Psoas muscle (tissue), 8 donors: ENCODE results near the gene ELMOD1. TPM values are rescaled to one million over a fixed set of nuclear protein-coding genes. Genes with fewer than 3 reads are reported as not detected.
A peak's percentile ranks its signal among the peaks of the same experiment; 100 is the strongest.

Experiments used
- ATAC-seq, 4 donors: fragments of 200-7000 bp; cut with Tn5 transposase; one replicate each; pipeline ENCODE4 v1.9.1; 2020; ENCODE audit warnings: moderate library complexity in 3 of 4, mild to moderate bottlenecking in 2 of 4
- DNase-seq, 2 donors: peaks; one replicate each; pipeline ENCODE4 v3.0.0-alpha.2; 2020
- H3K27ac ChIP-seq: fragments of 200-600 bp; one replicate; pipeline ENCODE4 v1.8.0; 2022
- H3K27me3 ChIP-seq, 3 donors: fragments of 200-600 bp in 1 of 3; one replicate each; pipeline versions ENCODE4 v1.6.1 to v1.8.0; 2013 to 2022; ENCODE audit warnings: low read length in 2 of 3, mild to moderate bottlenecking in 2 of 3, moderate library complexity in 1 of 3; ENCODE audit not compliant: insufficient read depth in 3 of 3
- H3K36me3 ChIP-seq, 2 donors: fragments of 200-600 bp in 1 of 2; one replicate each; pipeline versions ENCODE4 v1.6.1 to v1.8.0; 2013 to 2022; ENCODE audit warnings: low read depth in 1 of 2, mild to moderate bottlenecking in 1 of 2, moderate library complexity in 1 of 2; ENCODE audit not compliant: insufficient read depth in 1 of 2
- H3K4me1 ChIP-seq: fragments of 200-600 bp; one replicate; pipeline ENCODE4 v1.8.0; 2022
- H3K4me3 ChIP-seq: fragments of 200-600 bp; one replicate; pipeline ENCODE4 v1.8.0; 2022; ENCODE audit warnings: mild to moderate bottlenecking
- H3K9me3 ChIP-seq: fragments of 200-600 bp; one replicate; pipeline ENCODE4 v1.8.0; 2022
- WGBS, 3 donors: extraction: QIAGEN DNeasy Blood & Tissue Kit; methylation state at CpG; one replicate each; pipeline versions ENCODE4 v1.1.6 to v1.1.7; 2013; 5-methylcytosine and 5-hydroxymethylcytosine counted together
- intact Hi-C, 2 donors: fragments of 100-400 bp; cut with DNase I; formaldehyde crosslinking; loops; one replicate each; pipeline versions ENCODE4 v1.11.0 to v1.14.2; 2022
- long read RNA-seq, 2 donors: library from polyadenylated mRNA; unstranded; transcript quantifications; one replicate each; pipeline ENCODE4 v2.0.0, GENCODE V29; 2021
- polyA plus RNA-seq, 3 donors: library from polyadenylated mRNA; stranded (reverse); fragments of 200-250 nt; gene quantifications; one replicate each; pipeline ENCODE4 v1.2.3, GENCODE V29; 2013
- total RNA-seq, 4 donors: library from RNA; stranded (reverse); fragmentation: NEBNext Ultra II Directional in 2 of 4; extraction: Animal tissue kit (Norgen Biotek cat#: 25700) in 2 of 4; gene quantifications; one replicate each; pipeline versions ENCODE4 v1.2.1 to v1.2.4, GENCODE V29; 2021 to 2023
- TF ChIP-seq, protein P1 (sequence below): fragments of 200-600 bp; IDR thresholded peaks from one replicate; pipeline ENCODE4 v1.8.0; 2022; ENCODE audit warnings: antibody characterized with exemption
- donor health status: healthy with polysubstance abuse.
- donor health status: DM: no; HTN: no; CAD: no; lungs with moderate emphysema.
- donor health status: Bipolar disorder and iron deficiency.
- donor health status: healthy.
- donor health status: DM: yes; HTN: yes; CAD: no.
- donor health status: DM: no; HTN: no; CAD: no.
- donor health status: DM: no; HTN: no; CAD: no.
- donor health status: DM: yes; HTN: yes; CAD: no.

Gene ELMOD1
- total RNA-seq (1 to 10 TPM in 3 of 4 donors, under 1 TPM in 1; 0.90 to 4.7 (median 2.0) TPM), polyA plus RNA-seq (1 to 10 TPM in 2 of 3 donors, under 1 TPM in 1; 0.17 to 2.4 (median 1.4) TPM)
- long read RNA-seq, donor 1, result 0 reads
- long read RNA-seq, donor 2, result 0 reads

DNA sequence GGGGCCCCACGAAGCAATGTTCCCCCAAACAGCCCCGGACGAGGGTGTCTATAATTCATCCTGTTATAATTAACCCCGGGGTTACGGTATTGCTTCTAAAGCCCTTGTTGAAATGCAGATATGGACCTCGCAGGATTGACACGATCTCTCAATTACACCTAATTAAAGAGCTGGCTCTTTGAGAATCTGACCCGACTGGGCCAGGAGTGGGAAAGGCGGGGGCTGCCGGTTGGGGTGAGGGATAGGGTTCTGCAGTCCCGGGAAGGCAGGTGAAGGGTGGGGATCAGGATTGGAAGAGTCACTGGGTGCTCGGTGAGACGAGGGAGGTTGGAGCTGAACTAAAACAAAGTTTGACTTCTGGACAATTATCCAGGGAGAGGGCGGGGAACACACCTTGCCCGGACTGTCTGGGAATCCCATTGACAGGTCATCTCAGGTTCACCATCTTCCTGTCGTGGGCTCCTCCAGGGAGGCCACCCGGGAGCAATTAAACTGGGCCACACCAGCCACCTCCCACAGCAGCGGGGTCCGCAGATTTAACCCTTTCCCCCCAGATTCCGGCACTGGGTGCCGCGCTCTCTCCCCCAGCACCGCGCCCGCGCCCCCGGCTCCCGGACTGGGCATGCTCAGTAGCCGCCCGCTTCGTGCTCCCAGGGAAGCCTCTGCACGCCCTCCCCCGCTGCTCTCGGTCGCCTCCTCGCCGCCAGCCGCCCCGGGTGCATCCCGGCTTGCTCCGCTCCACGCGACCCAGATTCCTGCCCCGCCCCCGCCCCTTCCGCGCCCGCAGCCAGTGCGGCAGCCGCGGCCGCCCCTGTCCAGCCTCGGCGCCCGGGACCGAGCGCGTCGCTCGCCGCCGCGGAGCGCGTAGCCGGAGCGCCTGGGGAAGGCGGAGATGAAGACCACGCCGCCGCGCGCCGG lies at the start of gene ELMOD1:
TSS of gene ELMOD1 (plus strand) at position 688 of the 918 bp plus-strand sequence. CDS start 27,043 bp downstream, outside the sequence.
- 0 to 1% (median 1%) methylated on average over 41 to 74 of the region's 74 CpGs for WGBS, 3 donors
- DNase-seq (peak; percentile 64 to 84), ATAC-seq (peak; percentile 83 to 95 (median 89))
- no peaks in the 10 kb centered on the region for H3K36me3 ChIP-seq
- no peaks in the 10 kb centered on the region for H3K9me3 ChIP-seq
- intact Hi-C loops, result no loop called here
- H3K4me3 ChIP-seq, result peak within 1 kb of the TSS; percentile 89
- TF ChIP-seq, protein P1, sequence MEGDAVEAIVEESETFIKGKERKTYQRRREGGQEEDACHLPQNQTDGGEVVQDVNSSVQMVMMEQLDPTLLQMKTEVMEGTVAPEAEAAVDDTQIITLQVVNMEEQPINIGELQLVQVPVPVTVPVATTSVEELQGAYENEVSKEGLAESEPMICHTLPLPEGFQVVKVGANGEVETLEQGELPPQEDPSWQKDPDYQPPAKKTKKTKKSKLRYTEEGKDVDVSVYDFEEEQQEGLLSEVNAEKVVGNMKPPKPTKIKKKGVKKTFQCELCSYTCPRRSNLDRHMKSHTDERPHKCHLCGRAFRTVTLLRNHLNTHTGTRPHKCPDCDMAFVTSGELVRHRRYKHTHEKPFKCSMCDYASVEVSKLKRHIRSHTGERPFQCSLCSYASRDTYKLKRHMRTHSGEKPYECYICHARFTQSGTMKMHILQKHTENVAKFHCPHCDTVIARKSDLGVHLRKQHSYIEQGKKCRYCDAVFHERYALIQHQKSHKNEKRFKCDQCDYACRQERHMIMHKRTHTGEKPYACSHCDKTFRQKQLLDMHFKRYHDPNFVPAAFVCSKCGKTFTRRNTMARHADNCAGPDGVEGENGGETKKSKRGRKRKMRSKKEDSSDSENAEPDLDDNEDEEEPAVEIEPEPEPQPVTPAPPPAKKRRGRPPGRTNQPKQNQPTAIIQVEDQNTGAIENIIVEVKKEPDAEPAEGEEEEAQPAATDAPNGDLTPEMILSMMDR, result peak; percentile 28
- no peaks in the 10 kb centered on the region for H3K4me1 ChIP-seq
- H3K27ac ChIP-seq, result no peak within 1 kb of the TSS
- peaks cover 0 to 5% (median 3%) of the 10 kb centered on the region in 3 donors for H3K27me3 ChIP-seq

DNA sequence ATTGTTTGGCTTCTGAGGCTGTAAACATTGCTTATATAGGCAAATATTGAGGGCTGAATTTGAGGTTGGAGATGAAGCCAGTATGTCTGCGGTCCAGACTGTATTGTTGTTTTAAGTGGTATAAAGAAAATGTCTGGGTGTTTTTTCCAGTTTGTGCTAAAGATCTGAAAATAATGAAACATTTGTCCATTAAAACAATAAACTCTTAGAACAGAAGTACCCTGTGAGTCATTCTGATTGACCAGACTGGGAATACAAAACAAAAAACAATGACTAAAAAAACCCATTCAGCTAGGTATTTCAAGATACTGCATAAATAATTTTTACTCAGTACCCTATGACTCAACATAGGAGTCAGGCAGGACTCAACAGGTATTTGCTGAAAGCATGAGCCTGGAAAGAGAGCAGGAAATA lies 45.8 kb upstream of the ELMOD1 start:
- DNase-seq (no peak), ATAC-seq (no peak)
- no peaks in the 10 kb centered on the region for H3K4me1 ChIP-seq
- intact Hi-C loops, result no loop called here
- no peaks in the 10 kb centered on the region for H3K27me3 ChIP-seq
- no peak overlapping the region for H3K4me3 ChIP-seq
- peaks cover 0 to 41% of the 10 kb centered on the region in 2 donors for H3K36me3 ChIP-seq
- TF ChIP-seq, protein P1, result no peak
- 92 to 97% (median 97%) methylated on average over 1 of the region's 1 CpG for WGBS, 3 donors
- no peak overlapping the region for H3K27ac ChIP-seq
- H3K9me3 ChIP-seq, result no peaks in the 10 kb centered on the region

DNA sequence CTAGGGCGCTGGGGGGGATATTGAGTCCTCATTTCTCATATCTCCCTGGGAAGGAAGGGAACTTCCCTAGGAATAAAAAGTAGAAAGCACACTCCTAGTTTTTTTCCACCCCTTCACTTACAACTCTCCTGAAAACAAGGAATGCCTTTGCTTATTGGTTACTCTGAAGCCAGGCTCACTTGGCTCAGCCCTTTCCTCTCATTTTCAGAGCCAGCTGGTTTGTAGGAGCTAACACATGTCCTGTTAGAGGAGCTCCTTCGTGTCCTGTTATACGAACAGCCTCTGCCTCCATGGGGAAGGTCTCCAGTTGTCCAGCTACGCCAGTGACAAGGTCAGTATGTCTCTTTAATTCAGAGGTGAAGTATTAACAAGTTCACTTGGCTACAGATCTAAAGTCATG lies 43.0 kb upstream of the ELMOD1 start:
- ATAC-seq (no peak), DNase-seq (no peak)
- WGBS, 3 donors, result 79 to 82% (median 81%) methylated on average over 4 of the region's 4 CpGs
- Histone ChIP-seq H3K36me3 (peaks cover 0 to 58% of the 10 kb centered on the region in 2 donors), H3K27ac (no peak overlapping the region), H3K27me3 (no peaks in the 10 kb centered on the region), H3K9me3 (no peaks in the 10 kb centered on the region), H3K4me3 (no peak overlapping the region), H3K4me1 (no peaks in the 10 kb centered on the region)
- intact Hi-C loops, result no loop called here
- TF ChIP-seq, protein P1, result no peak

DNA sequence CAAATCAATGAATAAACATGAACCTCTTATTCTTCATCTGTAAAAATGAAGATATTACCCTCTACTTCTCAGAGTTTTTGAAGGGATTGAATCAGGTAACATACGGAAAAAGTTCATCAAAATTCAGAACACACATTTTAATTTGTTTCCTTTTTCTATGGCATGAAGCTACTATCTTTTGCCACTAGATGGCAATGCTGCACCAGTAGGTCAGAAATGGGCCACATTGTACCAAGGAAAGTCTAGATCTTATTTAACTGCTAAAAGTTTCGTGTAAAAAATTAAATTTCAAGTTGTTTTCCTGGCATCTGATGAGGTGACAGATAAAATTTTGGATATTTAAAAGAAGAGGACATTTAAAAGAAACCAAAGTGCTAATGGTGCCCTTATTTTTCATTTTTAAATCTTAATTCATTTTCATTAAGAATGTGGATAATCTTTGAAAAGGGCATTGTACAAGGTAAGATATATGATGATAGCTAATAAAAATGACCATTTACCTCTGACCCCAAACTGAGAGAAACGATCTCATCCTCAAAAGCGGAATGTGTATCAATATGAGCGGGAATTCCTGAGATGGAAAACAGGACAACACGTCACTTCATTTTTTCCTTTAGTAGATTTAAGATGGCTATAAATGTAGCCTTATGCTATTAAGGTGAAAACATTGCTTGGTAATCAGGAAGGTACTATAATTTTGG lies 41.5 kb upstream of the ELMOD1 start:
- TF ChIP-seq, protein P1, result peak; percentile 82

More for the DNA sequence above, 41.5 kb upstream of the ELMOD1 start:
- 68 to 76% (median 72%) methylated on average over 6 of the region's 6 CpGs for WGBS, 3 donors
- Histone ChIP-seq H3K36me3 (peaks cover 0 to 71% of the 10 kb centered on the region in 2 donors), H3K4me1 (no peaks in the 10 kb centered on the region), H3K27me3 (no peaks in the 10 kb centered on the region), H3K27ac (no peak overlapping the region), H3K9me3 (no peaks in the 10 kb centered on the region), H3K4me3 (no peak overlapping the region)
- DNase-seq, result no peak
- peak in 2 of 4 donors; percentile 53 to 81 for ATAC-seq
- intact Hi-C loops, result no loop called here
